K562 (cell line): ENCODE results near the gene SLC25A33. TPM values are rescaled to one million over a fixed set of nuclear protein-coding genes. Genes with fewer than 3 reads are reported as not detected.
A peak's percentile ranks its signal among the peaks of the same experiment; 100 is the strongest.

Source experiments
- ATAC-seq: fragments of 200-7000 bp; cut with Tn5 transposase; 3 replicates; pipeline ENCODE4 v1.9.1; 2020; ENCODE audit warnings: moderate library complexity
- BruUV-seq: library from RNA; stranded (reverse); fragments of 400-500 nt; replicated peaks from 2 replicates; lab custom pipeline; 2021; lab: Mats Ljungman, UMichigan
- CTCF ChIA-PET: fragments of 300-600 bp; formaldehyde crosslinking; extraction: SDS; loops from one replicate; lab custom pipeline; 2021; ENCODE audit warnings: low intra/inter-chr PET ratio; lab: Yijun Ruan, JAX
- POLR2A ChIA-PET: fragments of 300-600, 350-650 bp; sonication (Branson Sonifier 250); formaldehyde crosslinking; extraction: SDS; loops from one replicate; lab custom pipeline; 2021; ENCODE audit warnings: antibody characterized with exemption, inconsistent platforms; lab: Yijun Ruan, JAX
- DNase-seq, 4 experiments: peaks; one replicate each; pipeline versions ENCODE4 v3.0.0 to v3.0.0-alpha.2; 2011 to 2018; ENCODE audit warnings: low spot score in 3 of 4, mixed read lengths in 3 of 4; ENCODE audit errors: extremely low read depth in 1 of 4
- FAIRE-seq: peaks from 2 replicates; lab custom pipeline; 2011; peaks lifted over from hg19 to GRCh38; lab: Jason Lieb, UNC
- H2AFZ ChIP-seq: 2 replicates; pipeline ENCODE4 v1.6.0; 2011; ENCODE audit warnings: low read depth, low read length, control low read depth, inconsistent platforms
- H3K27ac ChIP-seq: fragments of 200-600 bp; 3 replicates; pipeline ENCODE4 v1.8.0; 2011; ENCODE audit warnings: low read depth, mild to moderate bottlenecking, control low read depth, inconsistent platforms, low read length, moderate library complexity, mixed read lengths; ENCODE audit errors: extremely low read depth
- H3K27me3 ChIP-seq, 2 experiments: fragments of 300-600 bp in 1 of 2; 2 replicates in 1 of 2; 3 replicates in 1 of 2; pipeline versions ENCODE4 v1.6.0 to v1.8.0; 2011; ENCODE audit warnings: inconsistent platforms in 2 of 2, low read length in 2 of 2, mild to moderate bottlenecking in 1 of 2, mixed read lengths in 1 of 2, moderate library complexity in 1 of 2; ENCODE audit not compliant: control insufficient read depth in 2 of 2, insufficient read depth in 2 of 2
- H3K36me3 ChIP-seq: fragments of 300-600 bp; 3 replicates; pipeline ENCODE4 v1.8.0; 2011; ENCODE audit warnings: mild to moderate bottlenecking, low read length, inconsistent platforms; ENCODE audit not compliant: control insufficient read depth, insufficient read depth
- H3K4me1 ChIP-seq, 2 experiments: fragments of 200-600 bp in 1 of 2; replicated peaks in 1 of 2; 2 replicates in 1 of 2; 3 replicates in 1 of 2; pipeline versions ENCODE4 v1.5.1 to v1.8.0; 2011; ENCODE audit warnings: inconsistent platforms in 2 of 2, low read length in 2 of 2, mild to moderate bottlenecking in 1 of 2, mixed read lengths in 1 of 2, moderate library complexity in 1 of 2; ENCODE audit not compliant: control insufficient read depth in 2 of 2, insufficient read depth in 2 of 2
- H3K4me2 ChIP-seq: 2 replicates; pipeline ENCODE4 v1.6.1; 2011; ENCODE audit warnings: low read length, control low read depth, inconsistent platforms, mixed read lengths; ENCODE audit not compliant: insufficient read depth
- H3K4me3 ChIP-seq: fragments of 200-600 bp; sonication (generic), shearing (Covaris generic); 2 replicates; pipeline ENCODE4 v1.5.1; 2016; ENCODE audit warnings: control low read depth, inconsistent platforms
- H3K79me2 ChIP-seq: fragments of 200-600 bp; 3 replicates; pipeline ENCODE4 v1.8.0; 2011; ENCODE audit warnings: low read length, inconsistent platforms; ENCODE audit not compliant: control insufficient read depth, insufficient read depth
- H3K9ac ChIP-seq, 2 experiments: 2 replicates each; pipeline versions ENCODE4 v1.6.0 to v1.6.1; 2011; ENCODE audit warnings: low read depth in 2 of 2, low read length in 2 of 2, control low read depth in 1 of 2, inconsistent platforms in 1 of 2, mild to moderate bottlenecking in 1 of 2, mixed read lengths in 1 of 2; ENCODE audit not compliant: insufficient read depth in 1 of 2
- H3K9me1 ChIP-seq: one replicate; pipeline ENCODE4 v1.6.0; 2011; ENCODE audit warnings: inconsistent platforms, mild to moderate bottlenecking, low read length, moderate library complexity; ENCODE audit not compliant: control insufficient read depth, insufficient read depth
- H3K9me3 ChIP-seq: replicated peaks from 2 replicates; pipeline ENCODE4 v1.5.1; 2011; ENCODE audit warnings: low read depth, low read length, inconsistent platforms; ENCODE audit not compliant: control insufficient read depth, insufficient read depth
- H4K20me1 ChIP-seq: replicated peaks from 2 replicates; pipeline ENCODE4 v1.6.1; 2011; ENCODE audit warnings: low read length, inconsistent platforms, mixed read lengths; ENCODE audit not compliant: control insufficient read depth, insufficient read depth
- HNRNPL ChIP-seq: fragments of 200-400 bp; formaldehyde crosslinking; IDR thresholded peaks from 2 replicates; pipeline ENCODE4 v1.6.1; 2017; ENCODE audit warnings: low read depth, mild to moderate bottlenecking, low read length
- POLR2G ChIP-seq: fragments of 200-400 bp; formaldehyde crosslinking; IDR thresholded peaks from 2 replicates; pipeline ENCODE4 v1.6.1; 2017; ENCODE audit warnings: low read depth, mild to moderate bottlenecking, antibody characterized with exemption, low read length, moderate library complexity
- ZC3H11A ChIP-seq: IDR thresholded peaks from 2 replicates; pipeline ENCODE4 v1.6.1; 2012; ENCODE audit warnings: low read depth, low read length, improper control_type of control experiment
- WGBS: fragments of 100-300 bp; shearing (Covaris generic); methylation state at CpG from one replicate; pipeline ENCODE4 v1.1.6; 2016; ENCODE audit warnings: low coverage, mixed read lengths; ENCODE audit not compliant: insufficient coverage; ENCODE audit errors: missing lambda C conversion rate; 5-methylcytosine and 5-hydroxymethylcytosine counted together
- in situ Hi-C: fragments of 300-500 bp; cut with MboI; formaldehyde crosslinking; loops from 4 replicates; pipeline ENCODE4 v1.15.0; 2018; ENCODE audit warnings: inconsistent platforms, mixed read lengths
- intact Hi-C: fragments of 100-400 bp; cut with micrococcal nuclease; formaldehyde crosslinking; loops from 2 replicates; pipeline ENCODE4 v1.14.2; 2022
- polyA plus RNA-seq, 8 experiments: library from polyadenylated mRNA; depleted of rRNA in 4 of 8; stranded (reverse) in 5 of 8; unstranded in 3 of 8; fragments of >200 nt; fragmentation: Nextera tagmentation in 2 of 8; fragmentation: Illumina TruSeq in 1 of 8; extraction: Ambion mirVana in 2 of 8; extraction: Trizol in 1 of 8; gene quantifications; 2 replicates each; pipeline versions ENCODE4 v1.2.1 to v1.2.3, GENCODE V29; 2011 to 2014; ENCODE audit warnings: inconsistent platforms in 1 of 8, missing spikeins in 1 of 8
- total RNA-seq, 7 experiments: library from RNA; depleted of rRNA in 6 of 7; stranded (reverse); fragments of >200 nt in 6 of 7; fragmentation: Illumina TruSeq in 2 of 7; extraction: Trizol in 2 of 7; gene quantifications; 2 replicates each; pipeline versions ENCODE4 v1.2.1 to v1.2.3, GENCODE V29; 2011 to 2021; ENCODE audit warnings: low replicate concordance in 1 of 7
- TF ChIP-seq, protein P1 (sequence below): sonication (generic); formaldehyde crosslinking; IDR thresholded peaks from 2 replicates; pipeline ENCODE4 v1.8.0; 2022; ENCODE audit warnings: mild to moderate bottlenecking, missing genetic modification reagents, borderline replicate concordance

SLC25A33 gene
- total and polyA plus RNA-seq, 9 of the 15 experiments (the other 6 are each of a cell fraction or from before 2014, with no cell fraction given): 3.2 to 23.5 (median 17.5) TPM

DNA sequence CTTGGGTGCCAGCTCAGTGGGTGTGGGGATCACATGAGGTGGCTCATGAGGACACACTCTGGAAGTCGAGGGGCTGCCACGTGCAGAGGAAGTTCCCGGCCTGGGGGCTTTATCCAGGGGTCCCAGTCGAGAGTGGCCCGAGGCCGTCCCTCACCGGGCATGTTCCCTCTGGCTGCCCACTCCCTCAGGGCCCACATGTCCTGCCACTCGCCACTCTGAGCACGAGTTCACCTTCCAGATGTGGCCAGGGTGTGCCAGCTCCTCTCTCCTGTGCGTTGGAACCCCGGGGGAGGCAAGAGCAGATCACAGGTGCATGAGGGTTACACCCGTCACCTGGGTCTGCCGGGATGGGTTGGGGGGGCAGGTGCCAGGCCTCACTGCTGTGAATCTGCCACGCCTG, 64.0 kb downstream of the SLC25A33 start (continued):
- TF ChIP-seq, protein P1, sequence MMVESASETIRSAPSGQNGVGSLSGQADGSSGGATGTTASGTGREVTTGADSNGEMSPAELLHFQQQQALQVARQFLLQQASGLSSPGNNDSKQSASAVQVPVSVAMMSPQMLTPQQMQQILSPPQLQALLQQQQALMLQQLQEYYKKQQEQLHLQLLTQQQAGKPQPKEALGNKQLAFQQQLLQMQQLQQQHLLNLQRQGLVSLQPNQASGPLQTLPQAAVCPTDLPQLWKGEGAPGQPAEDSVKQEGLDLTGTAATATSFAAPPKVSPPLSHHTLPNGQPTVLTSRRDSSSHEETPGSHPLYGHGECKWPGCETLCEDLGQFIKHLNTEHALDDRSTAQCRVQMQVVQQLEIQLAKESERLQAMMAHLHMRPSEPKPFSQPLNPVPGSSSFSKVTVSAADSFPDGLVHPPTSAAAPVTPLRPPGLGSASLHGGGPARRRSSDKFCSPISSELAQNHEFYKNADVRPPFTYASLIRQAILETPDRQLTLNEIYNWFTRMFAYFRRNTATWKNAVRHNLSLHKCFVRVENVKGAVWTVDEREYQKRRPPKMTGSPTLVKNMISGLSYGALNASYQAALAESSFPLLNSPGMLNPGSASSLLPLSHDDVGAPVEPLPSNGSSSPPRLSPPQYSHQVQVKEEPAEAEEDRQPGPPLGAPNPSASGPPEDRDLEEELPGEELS (CRISPR knock-in tag): no peak
- no peak for TF ChIP-seq HNRNPL

DNA sequence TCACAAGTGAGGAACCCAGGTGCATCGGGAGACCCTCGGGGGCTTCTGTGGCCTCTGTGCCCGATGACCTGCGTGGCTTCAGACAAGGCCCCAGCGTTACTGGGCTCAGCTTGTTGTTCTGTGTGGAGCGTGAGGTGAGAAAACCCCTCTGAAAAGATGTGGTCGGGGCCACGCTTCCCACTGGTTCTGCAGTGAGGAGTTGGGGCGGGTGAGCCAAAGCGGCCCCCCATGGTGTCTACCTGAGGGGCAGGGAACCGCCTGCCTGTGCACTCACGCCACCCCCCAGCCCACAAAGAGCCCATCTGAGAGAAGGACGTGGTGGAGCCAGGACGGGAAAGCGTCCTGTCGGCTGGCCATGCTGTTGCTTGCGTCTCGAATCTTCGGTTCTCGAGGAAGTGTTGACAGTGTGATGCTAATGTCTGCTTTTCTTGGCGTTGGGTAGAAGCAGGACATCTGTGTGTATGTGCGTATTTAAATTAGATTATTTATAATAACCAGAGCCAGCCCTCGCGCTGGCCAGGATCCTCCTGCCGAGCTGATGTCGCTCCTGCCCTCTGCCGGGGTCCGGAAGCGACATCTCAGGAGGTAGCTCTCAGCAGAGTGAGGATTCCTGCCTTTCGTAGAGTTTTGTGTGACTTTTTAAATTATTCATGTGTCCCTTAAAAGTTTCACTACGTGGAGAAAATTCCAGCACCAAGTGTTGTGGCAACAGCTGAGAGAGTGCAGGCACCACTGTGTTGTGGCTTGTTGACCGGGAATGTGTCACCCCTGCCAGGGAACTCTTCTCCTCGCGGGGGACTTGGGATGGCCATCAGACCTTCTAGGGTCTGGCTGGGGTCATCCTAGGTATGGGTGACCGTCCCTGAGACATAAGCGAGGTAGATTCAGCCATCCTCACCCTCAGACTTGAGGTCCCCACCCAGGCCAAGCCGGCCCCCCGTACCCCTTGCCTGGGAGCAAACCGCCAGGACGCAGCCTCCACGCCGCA, 64.8 kb downstream of the SLC25A33 start:
- Histone ChIP-seq H3K9ac (no peak overlapping the region), H3K9me3 (no peaks in the 10 kb centered on the region), H3K4me2 (no peak overlapping the region), H3K36me3 (peaks cover 91% of the 10 kb centered on the region; the same call in 2 of the 3 replicates), H3K27me3 (no peaks in the 10 kb centered on the region), H3K4me1 (peaks cover 0 to 10% of the 10 kb centered on the region in 2 experiments; a peak in 1 of 5 replicates), H3K4me3 (no peak overlapping the region), H3K79me2 (no peaks in the 10 kb centered on the region), H2AFZ (no peak overlapping the region), H3K27ac (no peak overlapping the region), H4K20me1 (peaks cover 3% of the 10 kb centered on the region; the same call in 1 of the 2 replicates), H3K9me1 (peaks cover 3% of the 10 kb centered on the region)
- 90% methylated on average over 40 of the region's 42 CpGs for WGBS
- in situ Hi-C loops: no loop called here
- CTCF ChIA-PET: no interaction called here
- BruUV-seq: no TSS peak
- POLR2A ChIA-PET: interaction anchor here (0.5 to 2.2 kb wide), 3 partner anchors 11 to 417 kb away, joined by 3 to 6 read pairs (median 3); no protein-coding TSS in a partner anchor
- FAIRE-seq: no peak
- intact Hi-C loops: no loop called here
- ATAC-seq: no peak
- DNase-seq: no peak
- no peak for TF ChIP-seq ZC3H11A
- TF ChIP-seq POLR2G: peak; percentile 26; the same call in 1 of the 2 replicates
